Left colon (tissue), 2 donors: ENCODE data around the gene JAZF1. TPM values are rescaled to one million over a fixed set of nuclear protein-coding genes. Genes with fewer than 3 reads are reported as not detected.

Experiments used
- ATAC-seq: fragments of 200-7000 bp; cut with Tn5 transposase; one replicate; pipeline ENCODE4 v1.9.1; 2020; ENCODE audit warnings: mild to moderate bottlenecking, moderate library complexity
- DNase-seq, 2 donors: peaks; one replicate each; pipeline ENCODE4 v3.0.0-alpha.2; 2020
- intact Hi-C, 2 donors: fragments of 100-400 bp; cut with DNase I in 1 of 2; cut with micrococcal nuclease in 1 of 2; formaldehyde crosslinking; loops; one replicate each; pipeline versions ENCODE4 v1.11.2 to v1.14.0; 2022; cut with DNase I, micrococcal nuclease
- total RNA-seq, 2 donors: library from RNA; stranded (reverse); fragmentation: NEBNext Ultra II Directional; extraction: Animal tissue kit (Norgen Biotek cat#: 25700); gene quantifications; one replicate each; pipeline ENCODE4 v1.2.1, GENCODE V29; 2021
- donor health status: DM: no; HTN: no; CAD: no.
- donor health status: DM: yes; HTN: yes; CAD: no.

JAZF1 gene
- total RNA-seq, 2 donors from 2014 or later: 2.8 to 8.3 TPM

DNA sequence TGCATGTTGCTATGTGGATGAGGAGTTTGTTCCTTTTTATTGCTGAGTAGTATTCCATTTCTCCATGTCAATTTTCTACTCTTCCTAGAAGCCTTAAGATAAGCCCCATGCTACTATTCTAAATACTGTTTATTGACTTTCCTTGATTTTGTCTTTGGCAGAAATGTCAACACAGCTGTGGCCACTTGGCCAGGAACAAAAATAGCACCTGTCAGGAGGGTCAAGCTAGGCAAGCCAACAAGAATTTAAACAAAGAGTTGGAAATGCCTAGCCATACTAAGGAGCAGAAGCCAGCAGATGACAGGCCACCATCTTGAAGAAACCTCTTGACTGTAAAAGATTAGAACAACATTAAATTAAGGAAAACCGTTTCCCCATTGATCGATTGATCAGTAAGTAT, 34.7 kb downstream of the JAZF1 start:
- DNase-seq: no peak
- intact Hi-C loops: no loop called here
- no peak for ATAC-seq

DNA sequence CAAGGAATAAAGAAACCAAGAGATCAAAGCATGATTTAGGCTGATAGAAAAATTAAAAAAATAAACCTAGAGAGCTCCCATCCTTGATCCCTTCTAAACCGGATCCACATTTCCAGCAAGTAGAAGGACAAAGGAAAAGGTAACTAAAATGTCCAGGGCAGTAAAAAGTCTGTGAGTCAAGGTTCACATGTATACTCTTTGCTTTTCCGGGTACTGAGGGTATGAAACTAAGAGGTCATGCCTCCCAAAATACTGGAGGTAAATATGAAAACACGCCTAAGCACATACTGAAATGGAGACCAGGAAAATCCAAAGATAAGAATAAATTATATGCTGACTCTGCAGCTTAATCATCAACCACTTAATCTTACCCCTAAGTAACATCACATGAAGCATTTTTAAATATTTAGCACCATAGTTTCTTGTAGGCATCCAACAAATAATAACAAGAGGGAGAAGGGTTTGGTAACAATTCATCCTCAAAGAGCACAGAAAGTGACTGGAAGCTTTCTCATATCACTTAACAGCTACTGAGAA, 35.4 kb downstream of the JAZF1 start:
- DNase-seq (no peak), ATAC-seq (no peak)
- intact Hi-C loops: no loop called here

DNA sequence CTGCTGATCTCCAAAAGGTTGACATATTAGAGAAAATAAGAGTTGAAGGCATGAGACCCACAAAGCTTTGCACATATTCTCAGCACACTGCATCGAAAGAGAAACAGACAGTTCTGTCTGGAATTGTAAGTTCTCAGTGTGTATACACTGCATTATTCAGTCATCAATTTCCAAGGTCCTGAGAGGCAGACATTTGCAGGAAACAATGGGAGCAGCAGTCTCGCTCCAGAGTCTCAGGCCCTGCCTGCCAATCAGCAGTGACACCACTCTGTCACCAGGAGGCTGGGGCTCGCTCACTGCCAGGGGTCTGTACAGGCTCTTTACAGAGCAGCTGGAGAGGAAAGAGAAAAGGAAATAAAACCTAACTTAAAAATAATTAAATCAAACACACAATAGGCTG, 36.3 kb downstream of the JAZF1 start:
- intact Hi-C loops: no loop called here
- ATAC-seq (no peak), DNase-seq (no peak)

DNA sequence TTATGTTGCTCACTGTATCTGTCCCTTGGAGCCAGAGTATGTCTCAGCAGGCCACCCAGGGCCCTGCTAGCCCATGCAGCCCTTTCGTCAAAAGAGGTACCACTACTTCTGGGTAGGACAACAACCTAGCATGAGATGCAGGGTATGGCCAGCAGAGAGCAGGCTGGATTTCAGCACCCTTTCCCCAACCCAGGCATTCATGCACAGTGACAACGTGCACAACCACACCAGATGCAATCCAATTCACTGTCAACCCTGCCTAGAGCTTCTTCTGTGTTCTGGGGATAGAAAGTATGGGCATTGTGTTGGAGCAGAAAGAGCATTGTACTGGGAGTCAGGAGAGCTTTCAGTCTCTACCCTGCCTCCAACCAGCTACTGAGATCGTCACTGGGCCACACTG, 37.9 kb downstream of the JAZF1 start:
- no peak for ATAC-seq

DNA sequence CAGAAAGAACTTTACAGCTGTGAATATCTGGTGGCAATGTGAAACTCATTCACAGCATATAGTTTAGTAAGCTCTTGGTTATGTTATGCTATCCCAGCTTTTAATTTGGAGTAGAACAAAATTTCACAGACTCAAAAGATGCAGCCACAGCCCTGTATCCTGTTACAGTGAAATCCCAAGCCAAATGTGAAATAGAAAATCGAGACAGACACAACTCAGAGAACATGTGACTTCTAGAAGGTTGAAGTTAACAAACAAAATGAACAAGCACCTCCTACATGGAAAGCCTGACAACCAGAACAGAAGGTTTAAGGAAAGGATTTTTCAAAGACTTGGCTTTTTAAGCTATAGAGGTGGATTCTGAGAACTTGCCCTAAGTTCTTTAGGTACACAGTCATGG, 39.6 kb downstream of the JAZF1 start:
- DNase-seq: no peak
- intact Hi-C loops: no loop called here
- ATAC-seq: no peak

More for the DNA sequence above, 37.9 kb downstream of the JAZF1 start:
- intact Hi-C loops: no loop called here
- DNase-seq: no peak

DNA sequence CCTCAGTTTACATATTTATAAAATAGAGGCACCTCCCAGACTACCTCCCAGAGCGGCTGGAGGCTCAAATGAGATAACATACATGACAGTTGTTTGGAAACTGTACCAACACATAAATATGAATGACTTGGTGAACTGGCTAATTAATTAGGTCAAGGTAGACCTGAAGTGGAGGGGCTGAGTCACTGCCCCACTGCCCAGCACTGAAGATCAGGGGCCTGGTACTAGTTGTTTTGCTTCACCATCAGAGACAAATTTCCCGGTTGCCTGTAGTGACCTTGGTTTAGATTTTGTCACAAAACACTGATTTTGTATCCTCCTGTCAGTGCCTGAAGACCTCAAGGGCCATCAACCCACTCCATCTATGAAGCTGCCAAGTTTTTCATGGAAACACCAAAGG, 41.8 kb downstream of the JAZF1 start:
- DNase-seq (no peak), ATAC-seq (no peak)
- intact Hi-C loops: no loop called here

DNA sequence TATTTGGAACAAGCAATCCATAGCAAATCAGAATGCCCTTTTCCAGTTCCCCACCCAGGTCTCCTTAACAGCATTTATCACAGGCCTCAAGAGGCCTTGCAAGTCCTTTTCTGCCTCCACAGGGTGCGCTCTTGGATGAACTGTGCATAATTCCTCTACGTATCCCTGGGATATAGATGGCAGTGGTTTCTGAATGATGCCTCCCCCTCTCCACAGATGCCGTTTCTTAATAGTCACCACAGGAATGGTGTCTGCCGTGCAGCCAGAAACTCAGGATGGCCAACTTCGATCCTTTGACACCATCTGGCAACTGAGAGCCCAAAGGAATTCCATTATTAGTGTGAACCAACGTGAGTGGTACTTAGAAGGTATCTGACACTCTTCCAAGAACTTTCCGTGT, 43.1 kb downstream of the JAZF1 start:
- ATAC-seq: no peak
- intact Hi-C loops: no loop called here
- no peak for DNase-seq

DNA sequence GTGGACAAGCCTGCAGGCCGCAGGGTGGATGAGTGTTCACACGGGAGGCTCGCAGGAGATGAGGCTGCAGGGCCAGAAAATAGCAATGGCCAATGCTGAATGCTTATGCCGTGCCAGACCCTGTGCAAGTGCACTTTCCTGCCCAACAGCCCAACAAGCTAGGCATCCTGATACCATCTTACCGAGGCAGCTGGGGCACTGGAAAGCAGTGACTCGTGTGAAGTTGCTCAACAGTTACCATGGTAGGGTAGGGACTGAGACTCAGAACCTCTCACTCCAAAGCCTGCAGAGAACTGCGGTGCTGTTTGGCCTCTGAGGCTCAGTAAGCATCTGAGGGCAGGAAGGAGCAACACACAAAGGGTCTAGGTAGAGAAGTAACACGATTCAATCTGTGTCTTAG, 43.7 kb downstream of the JAZF1 start:
- DNase-seq (no peak), ATAC-seq (no peak)
- intact Hi-C loops: no loop called here

DNA sequence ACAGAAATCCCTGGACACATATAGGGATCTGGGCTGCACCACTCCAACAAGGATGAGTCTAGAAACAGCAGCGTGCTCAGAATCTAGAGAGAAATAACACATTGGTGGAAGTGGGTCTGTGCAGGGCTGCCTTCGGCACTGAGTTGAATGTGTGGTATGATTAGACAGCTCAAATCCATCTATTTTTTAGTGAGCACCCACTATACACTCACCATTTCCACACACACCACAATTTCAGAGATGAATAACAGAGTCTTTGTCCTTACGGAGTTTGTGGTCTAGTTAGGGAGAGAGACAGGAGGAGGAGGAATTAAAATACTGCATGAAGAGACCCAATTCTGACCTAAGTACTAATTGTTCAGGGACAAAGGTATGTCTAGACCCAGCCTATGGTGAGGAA, 44.2 kb downstream of the JAZF1 start:
- no peak for DNase-seq
- no peak for ATAC-seq
- intact Hi-C loops: no loop called here

DNA sequence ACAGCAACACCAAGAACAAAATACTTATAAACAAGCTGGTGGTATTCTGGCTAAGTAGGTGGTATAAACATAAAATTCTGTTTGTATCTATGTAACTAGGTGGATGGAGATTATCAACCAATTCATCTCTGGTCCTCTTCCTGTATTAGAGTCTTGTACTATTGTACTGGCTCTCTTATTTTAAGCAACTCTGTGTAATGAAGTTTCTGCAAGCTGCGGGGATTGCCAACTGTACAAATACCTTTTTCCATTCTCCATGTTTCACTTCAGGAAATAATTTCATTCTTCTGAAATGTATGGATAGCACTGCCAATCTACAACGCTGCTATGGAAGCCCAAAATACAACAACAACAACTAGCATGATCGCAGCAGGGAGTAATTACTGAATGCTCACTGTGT, 44.8 kb downstream of the JAZF1 start:
- intact Hi-C loops: no loop called here
- DNase-seq (no peak), ATAC-seq (no peak)

DNA sequence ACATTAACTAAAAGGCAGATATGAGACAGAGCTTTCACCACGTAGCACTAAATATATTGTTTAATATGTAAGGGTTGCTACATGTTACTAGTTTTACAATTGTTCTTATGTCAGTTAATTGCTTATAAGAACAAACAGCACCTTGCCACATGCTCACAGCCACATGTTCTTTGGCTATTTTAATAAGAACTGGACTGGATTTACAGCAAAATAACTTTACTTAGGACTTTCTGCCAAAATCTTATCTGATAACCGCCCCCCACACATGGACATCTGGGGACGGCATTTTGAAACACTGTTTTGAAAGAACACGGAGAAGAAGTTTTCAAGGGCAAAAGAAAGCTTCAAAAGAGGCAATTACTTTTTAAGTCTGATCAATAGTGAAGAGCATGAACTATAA, 45.3 kb downstream of the JAZF1 start:
- ATAC-seq (no peak), DNase-seq (no peak)
- intact Hi-C loops: no loop called here

DNA sequence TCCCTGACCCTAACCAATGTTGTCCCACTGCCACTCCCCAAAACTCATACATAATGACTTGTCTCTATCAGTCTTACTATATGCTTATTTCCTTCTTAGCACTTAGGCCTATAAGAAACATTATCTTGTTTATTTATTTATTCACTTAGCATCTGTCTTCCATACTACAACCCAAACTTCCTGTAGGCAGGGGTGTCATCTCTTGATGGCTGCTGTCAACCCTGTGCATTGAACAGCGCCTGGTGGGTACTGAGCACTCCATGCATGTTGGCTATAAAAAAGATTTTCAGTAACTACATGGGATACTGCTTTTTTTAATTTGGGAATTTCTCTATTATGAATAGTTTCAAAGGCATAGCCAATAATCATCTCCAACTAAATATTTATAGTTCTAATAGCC, 46.7 kb downstream of the JAZF1 start:
- DNase-seq: no peak

DNA sequence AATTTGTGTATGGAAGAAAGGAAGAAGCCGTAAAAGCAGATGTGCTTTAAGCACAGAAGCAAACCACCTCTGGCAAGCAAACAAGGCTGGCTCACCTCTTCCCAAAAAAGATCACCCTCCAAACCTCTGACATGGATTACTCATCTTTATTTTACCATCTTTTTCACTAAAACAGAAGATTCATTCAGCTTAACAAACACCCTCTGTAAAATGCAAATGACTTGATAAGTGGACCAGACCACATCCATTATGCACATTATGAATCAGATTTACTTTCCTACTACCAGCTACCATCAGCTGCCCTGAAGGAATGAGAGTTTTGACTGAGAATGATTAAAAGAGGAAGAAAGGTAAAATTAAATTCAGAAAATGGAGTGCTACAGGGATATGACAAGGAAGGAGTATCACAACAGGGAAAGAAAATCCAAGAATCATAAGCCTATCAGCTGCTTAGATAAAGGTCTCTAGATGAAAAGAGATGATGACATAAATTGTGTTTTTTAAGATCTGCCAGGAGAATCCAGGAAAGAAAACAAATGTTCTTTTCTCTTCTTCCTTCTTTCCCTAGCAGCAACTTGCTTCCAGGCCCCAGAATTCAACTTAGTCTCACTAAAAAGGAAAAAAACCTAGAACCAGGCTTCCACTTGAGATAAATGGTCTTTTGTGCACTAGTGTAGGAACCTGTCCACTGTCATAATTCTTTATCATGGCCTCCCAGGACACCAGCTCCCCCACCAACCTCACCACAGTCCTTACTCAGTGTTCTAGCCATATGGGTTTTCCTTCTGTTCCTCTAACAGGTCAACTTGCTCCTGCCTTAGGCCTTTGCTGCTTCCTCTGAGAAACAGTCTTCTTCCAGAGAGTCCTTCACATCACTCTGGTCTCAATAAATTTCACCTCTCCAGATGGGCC, 47.4 kb downstream of the JAZF1 start:
- no peak for DNase-seq
- no peak for ATAC-seq
- intact Hi-C loops: no loop called here

More for the DNA sequence above, 46.7 kb downstream of the JAZF1 start:
- no peak for ATAC-seq
- intact Hi-C loops: no loop called here

DNA sequence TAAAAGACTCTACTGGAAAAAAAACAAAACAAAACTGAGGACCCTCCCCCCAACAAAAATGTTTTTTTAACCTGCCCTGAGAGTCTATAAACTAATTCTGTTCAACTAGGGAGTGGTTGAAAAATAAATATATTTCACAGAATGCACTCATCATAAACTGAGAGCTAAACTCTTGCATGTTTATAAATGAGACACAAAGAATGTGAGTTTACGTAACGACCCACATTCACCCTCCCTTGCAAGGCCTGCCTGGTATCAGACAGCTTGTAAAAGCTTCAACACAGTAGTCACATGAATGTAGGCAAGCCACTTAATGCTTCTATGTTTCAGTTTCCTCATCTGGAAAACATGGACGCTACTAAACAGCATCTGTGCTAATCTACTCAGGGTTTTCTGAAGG, 50.3 kb downstream of the JAZF1 start:
- intact Hi-C loops: no loop called here
- ATAC-seq (peak; percentile 30), DNase-seq (peak in 1 of 2 donors; percentile 34)

DNA sequence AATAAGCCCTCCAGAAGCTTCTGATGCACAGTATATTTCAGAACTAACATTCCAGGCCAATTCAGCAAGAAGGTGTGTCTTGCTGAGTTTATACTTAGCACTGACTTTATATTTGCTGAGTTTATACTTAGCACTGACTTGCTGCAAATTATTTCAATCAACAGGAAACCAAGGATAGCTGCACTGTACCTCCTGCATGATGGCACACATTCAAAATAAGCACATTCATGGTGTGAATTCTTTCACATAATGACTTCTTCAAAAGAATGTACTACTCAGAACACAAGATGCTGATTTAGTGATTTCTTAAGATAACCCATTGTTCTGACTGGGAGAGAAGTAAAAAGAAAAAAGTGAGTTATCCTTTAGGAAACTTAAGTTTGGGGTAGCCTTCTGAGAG, 52.0 kb downstream of the JAZF1 start:
- ATAC-seq (no peak), DNase-seq (no peak)
- intact Hi-C loops: no loop called here

DNA sequence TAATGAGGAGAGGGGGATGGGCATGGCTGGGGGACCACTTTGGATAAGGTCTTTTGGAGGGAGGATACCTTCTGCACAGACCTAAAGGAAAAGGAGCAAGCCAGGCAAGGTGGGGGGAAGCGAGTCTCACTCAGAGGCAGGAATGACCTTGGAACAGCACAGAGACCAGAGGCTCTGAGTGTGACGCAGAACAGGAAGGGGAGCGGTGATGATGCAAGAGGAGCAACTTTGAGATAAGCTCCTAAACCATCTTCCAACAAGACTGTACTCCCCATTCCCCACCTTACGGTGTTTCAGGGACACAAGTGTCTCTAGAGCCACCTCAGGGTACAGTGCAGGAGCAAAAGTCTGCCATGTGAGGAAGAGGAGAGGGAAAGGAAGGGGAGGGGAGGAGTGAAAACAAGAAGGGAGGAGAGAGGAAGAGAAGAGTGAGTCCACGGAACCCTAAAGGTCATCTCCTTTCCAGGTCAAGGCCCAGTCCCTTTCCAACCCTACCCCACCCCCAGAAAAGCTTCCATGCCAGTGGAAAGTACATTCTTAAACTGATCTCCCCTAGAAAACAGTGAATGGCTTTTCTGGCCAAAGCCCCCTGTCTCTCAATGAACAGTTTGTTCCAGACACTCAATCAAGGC, 54.1 kb downstream of the JAZF1 start:
- intact Hi-C loops: no loop called here
- DNase-seq: no peak
- no peak for ATAC-seq

DNA sequence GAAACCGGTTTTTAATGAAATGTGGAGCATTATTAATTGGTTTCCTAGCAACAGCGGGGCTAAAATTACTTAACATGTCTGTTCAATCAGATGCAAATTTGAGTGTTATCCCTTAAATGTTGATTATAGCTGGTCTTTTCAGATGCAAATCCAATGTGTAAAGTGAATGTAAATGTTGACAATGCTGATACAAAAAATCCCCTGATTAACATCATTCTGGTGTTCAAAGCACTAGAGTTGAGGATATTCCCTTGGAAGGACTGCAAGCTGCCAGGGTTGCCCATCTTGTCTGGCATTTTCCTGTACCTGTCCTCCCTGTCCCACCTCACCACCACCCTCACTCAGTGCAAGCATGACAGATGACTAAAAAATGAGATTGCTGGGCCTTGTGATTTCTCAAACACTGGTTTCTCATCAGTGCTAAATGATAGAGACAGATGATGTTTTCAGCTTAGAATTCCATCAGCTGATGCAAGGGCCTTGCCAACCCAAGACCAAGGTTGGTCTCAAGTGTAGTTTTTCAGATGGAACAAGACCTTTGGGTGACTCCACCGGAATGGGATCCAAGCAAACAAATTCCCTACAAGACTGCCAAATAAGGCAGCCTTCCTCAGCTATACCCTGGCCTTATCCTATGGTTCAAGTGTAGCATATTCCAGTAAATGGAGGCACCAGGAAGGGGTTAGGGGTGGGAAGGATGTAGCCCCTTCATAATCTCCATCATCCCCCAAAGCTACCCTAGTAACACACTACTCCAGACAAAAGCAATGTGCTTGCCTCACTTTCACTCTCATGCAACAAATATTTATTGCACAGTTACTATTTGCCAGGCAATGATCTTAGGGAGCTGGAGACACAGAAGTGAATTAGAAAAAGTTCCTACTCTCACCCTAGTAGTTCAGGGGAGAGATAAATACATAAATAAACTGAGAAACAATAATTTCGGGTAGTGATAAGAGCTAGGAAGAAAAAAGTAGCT, 54.9 kb downstream of the JAZF1 start:
- intact Hi-C loops: no loop called here
- DNase-seq: no peak
- ATAC-seq: no peak

DNA sequence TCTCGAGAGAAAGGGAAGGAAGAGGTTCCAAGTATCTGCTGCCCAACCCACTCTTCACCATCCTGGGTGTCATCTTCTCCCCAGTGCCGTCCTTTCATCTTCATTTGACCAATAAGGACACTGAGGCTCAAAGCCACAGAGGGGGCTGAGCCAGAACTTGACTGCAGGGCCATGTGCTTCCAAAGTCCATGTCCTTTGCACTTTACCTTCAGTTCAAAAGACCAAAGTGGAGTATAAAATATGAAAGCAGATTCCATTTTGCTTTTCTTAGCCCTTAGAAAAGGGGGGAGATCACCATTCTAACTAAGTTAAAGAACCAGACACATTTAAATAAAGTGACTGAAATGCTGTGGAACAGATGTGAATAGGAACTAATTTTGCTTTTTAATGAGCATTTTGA, 56.2 kb downstream of the JAZF1 start:
- intact Hi-C loops: no loop called here
- no peak for DNase-seq
- ATAC-seq: no peak

DNA sequence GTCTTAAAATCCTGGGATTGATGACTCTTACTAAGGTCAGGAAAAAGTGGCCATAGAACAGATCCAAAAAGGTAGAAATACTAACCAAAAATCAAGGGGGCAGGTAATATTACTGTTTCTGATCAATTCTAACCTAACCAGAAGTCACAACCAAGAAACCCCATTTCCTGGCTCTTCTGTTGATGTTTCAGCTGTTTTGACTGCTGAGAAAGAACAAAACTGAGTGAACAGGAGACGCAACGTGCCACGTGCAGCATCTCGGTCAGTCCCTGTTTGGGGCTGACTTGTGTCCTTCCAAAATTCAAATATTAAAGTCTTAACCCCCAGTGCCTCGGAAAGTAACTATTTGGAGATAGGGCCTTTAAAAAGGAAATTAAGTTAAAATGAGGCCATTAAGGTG, 56.8 kb downstream of the JAZF1 start:
- DNase-seq (no peak), ATAC-seq (no peak)
- intact Hi-C loops: no loop called here
